ENCODE measurements around the gene GHR. TPM values are rescaled to one million over a fixed set of nuclear protein-coding genes. Genes with fewer than 3 reads are reported as not detected.

The GHR gene
- polyA plus RNA-seq, 1 experiment = 0.63 TPM

- ChIA-PET POLR2A (no interaction called here), CTCF (no interaction called here)
- no peak for TF ChIP-seq CTCF (IDR thresholded peaks at IDR 0.05; ENCODE audit: low read depth, low read length)
- Histone ChIP-seq H3K27me3 (ENCODE audit: control insufficient read depth, insufficient read depth, low read length) (no peaks in the 10 kb centered on the region), H3K4me3 (ENCODE audit: low read depth, low read length) (no peak overlapping the region), H3K27ac (ENCODE audit: low read depth, low read length) (no peak overlapping the region), H3K9me3 (ENCODE audit: control insufficient read depth, insufficient read depth, low read length) (no peaks in the 10 kb centered on the region)
- DNase-seq (ENCODE audit: low read depth, low spot score) = no peak
Measured at GRCh38 chr5:42665857-42666256, 242.6 kb downstream of the GHR start.

GRCh38 chr5:42666869-42667268 lies 243.6 kb downstream of the GHR start:
- H3K27ac ChIP-seq (ENCODE audit: low read depth, low read length) = no peak overlapping the region
- no peaks in the 10 kb centered on the region for H3K27me3 ChIP-seq (ENCODE audit: control insufficient read depth, insufficient read depth, low read length)
- no peak for DNase-seq (ENCODE audit: low read depth, low spot score)
- POLR2A ChIA-PET = no interaction called here
- TF ChIP-seq CTCF (IDR thresholded peaks at IDR 0.05; ENCODE audit: low read depth, low read length) = no peak
- H3K9me3 ChIP-seq (ENCODE audit: control insufficient read depth, insufficient read depth, low read length) = no peaks in the 10 kb centered on the region
- CTCF ChIA-PET = no interaction called here
- no peak overlapping the region for H3K4me3 ChIP-seq (ENCODE audit: low read depth, low read length)

GRCh38 chr5:42668254-42668653 lies 245.0 kb downstream of the GHR start:
- Histone ChIP-seq H3K4me3 (ENCODE audit: low read depth, low read length) (no peak overlapping the region), H3K27ac (ENCODE audit: low read depth, low read length) (no peak overlapping the region), H3K9me3 (ENCODE audit: control insufficient read depth, insufficient read depth, low read length) (no peaks in the 10 kb centered on the region), H3K27me3 (ENCODE audit: control insufficient read depth, insufficient read depth, low read length) (no peaks in the 10 kb centered on the region)
- ChIA-PET POLR2A (no interaction called here), CTCF (no interaction called here)
- TF ChIP-seq CTCF (IDR thresholded peaks at IDR 0.05; ENCODE audit: low read depth, low read length) = no peak
- DNase-seq (ENCODE audit: low read depth, low spot score) = no peak

- no peak for DNase-seq (ENCODE audit: low read depth, low spot score)
- POLR2A ChIA-PET = no interaction called here
- Histone ChIP-seq H3K4me3 (ENCODE audit: low read depth, low read length) (no peak overlapping the region), H3K27ac (ENCODE audit: low read depth, low read length) (no peak overlapping the region), H3K27me3 (ENCODE audit: control insufficient read depth, insufficient read depth, low read length) (no peaks in the 10 kb centered on the region), H3K9me3 (ENCODE audit: control insufficient read depth, insufficient read depth, low read length) (no peaks in the 10 kb centered on the region)
- CTCF ChIA-PET = interaction anchor here (0.6 to 1.0 kb wide), 2 partner anchors 14 to 640 kb away, joined by 3 read pairs; no protein-coding TSS in a partner anchor
- no peak for TF ChIP-seq CTCF (IDR thresholded peaks at IDR 0.05; ENCODE audit: low read depth, low read length)
Measured at GRCh38 chr5:42672925-42673324, 249.7 kb downstream of the GHR start.

- CTCF ChIA-PET = no interaction called here
- H3K9me3 ChIP-seq (ENCODE audit: control insufficient read depth, insufficient read depth, low read length) = no peaks in the 10 kb centered on the region
- no peak for DNase-seq (ENCODE audit: low read depth, low spot score)
- H3K4me3 ChIP-seq (ENCODE audit: low read depth, low read length) = no peak overlapping the region
- no peak for TF ChIP-seq CTCF (IDR thresholded peaks at IDR 0.05; ENCODE audit: low read depth, low read length)
- no peaks in the 10 kb centered on the region for H3K27me3 ChIP-seq (ENCODE audit: control insufficient read depth, insufficient read depth, low read length)
- no peak overlapping the region for H3K27ac ChIP-seq (ENCODE audit: low read depth, low read length)
- POLR2A ChIA-PET = no interaction called here
Measured at GRCh38 chr5:42675602-42676001, 252.4 kb downstream of the GHR start.
